Breast epithelium (tissue), 4 donors: Measurements from ENCODE around the gene THEMIS2. TPM values are rescaled to one million over a fixed set of nuclear protein-coding genes. Genes with fewer than 3 reads are reported as not detected.
"Not testable (repeated sequence)": the region's sequence is repeated elsewhere in the genome, so short reads cannot be mapped to it uniquely, and the experiment has no call there.

Experiments
- DNase-seq, 2 donors: peaks; one replicate each; pipeline ENCODE4 v3.0.0-alpha.2; 2019; ENCODE audit warnings: low spot score in 2 of 2
- H3K27ac ChIP-seq, 2 donors: fragments of 200-600 bp; sonication (generic) in 1 of 2; one replicate each; pipeline ENCODE4 v1.5.1; 2016 to 2019; ENCODE audit warnings: mild to moderate bottlenecking in 1 of 2
- H3K27me3 ChIP-seq, 2 donors: fragments of 200-600 bp; sonication (generic) in 1 of 2; one replicate each; pipeline versions ENCODE4 v1.5.1 to v1.6.0; 2017 to 2019; ENCODE audit warnings: control low read depth in 1 of 2, mild to moderate bottlenecking in 1 of 2
- H3K36me3 ChIP-seq: fragments of 200-600 bp; one replicate; pipeline ENCODE4 v1.5.1; 2019
- H3K4me1 ChIP-seq, 2 donors: fragments of 200-600 bp; sonication (generic); one replicate each; pipeline ENCODE4 v1.5.1; 2016 to 2019; ENCODE audit warnings: control low read depth in 1 of 2
- H3K4me3 ChIP-seq, 3 donors: fragments of 200-600 bp; sonication (generic); 1 replicate in 2 of 3; 2 replicates in 1 of 3; pipeline ENCODE4 v1.5.1; 2016 to 2019; ENCODE audit warnings: mild to moderate bottlenecking in 3 of 3, moderate library complexity in 2 of 3
- H3K9me3 ChIP-seq, 2 donors: fragments of 200-600 bp; sonication (generic) in 1 of 2; one replicate each; pipeline ENCODE4 v1.5.1; 2016 to 2019; ENCODE audit warnings: control low read depth in 1 of 2
- CTCF ChIP-seq, 3 donors: fragments of 450-650 bp; IDR thresholded peaks; one replicate each; pipeline ENCODE4 v1.5.1; 2016 to 2017; ENCODE audit warnings: antibody characterized with exemption in 3 of 3, mild to moderate bottlenecking in 3 of 3, moderate library complexity in 3 of 3
- POLR2A ChIP-seq: fragments of 450-650 bp; IDR thresholded peaks from one replicate; pipeline ENCODE4 v1.6.1; 2016; ENCODE audit warnings: antibody characterized with exemption, mild to moderate bottlenecking, moderate library complexity
- POLR2AphosphoS5 ChIP-seq, 3 donors: sonication (generic); formaldehyde crosslinking; IDR thresholded peaks; one replicate each; pipeline ENCODE4 v1.6.1; 2017; ENCODE audit warnings: antibody characterized with exemption in 3 of 3
- intact Hi-C: fragments of 100-400 bp; cut with DNase I; formaldehyde crosslinking; loops from one replicate; pipeline ENCODE4 v1.15.1; 2023; ENCODE audit warnings: low total_unique reads
- total RNA-seq, 3 donors: library from RNA; depleted of rRNA; stranded (reverse); fragments of >200 nt; gene quantifications; one replicate each; pipeline ENCODE4 v1.1.0, GENCODE V29; 2016

THEMIS2 gene
- total RNA-seq, 3 donors from 2014 or later = 22.0 to 52.0 (median 25.6) TPM

GRCh38 chr1:27864264-27864895 lies 8.0 kb upstream of the THEMIS2 start:
- Histone ChIP-seq H3K27ac (peak overlapping the region in 1 of 2 donors; percentile 52), H3K4me1 (no peaks in the 10 kb centered on the region), H3K4me3 (no peak overlapping the region), H3K36me3 (no peaks in the 10 kb centered on the region), H3K27me3 (no peaks in the 10 kb centered on the region), H3K9me3 (no peaks in the 10 kb centered on the region)
- no peak for DNase-seq
- intact Hi-C loops = no loop called here
- TF ChIP-seq POLR2A (no peak), CTCF (IDR thresholded peaks at IDR 0.05) (no peak), POLR2AphosphoS5 (IDR thresholded peaks at IDR 0.05) (no peak)

- no peaks in the 10 kb centered on the region for H3K36me3 ChIP-seq
- no peaks in the 10 kb centered on the region for H3K27me3 ChIP-seq
- no peak overlapping the region for H3K4me3 ChIP-seq
- no peak overlapping the region for H3K27ac ChIP-seq
- no peak for TF ChIP-seq POLR2AphosphoS5 (IDR thresholded peaks at IDR 0.05)
- no peaks in the 10 kb centered on the region for H3K9me3 ChIP-seq
- no peak for DNase-seq
- intact Hi-C loops = no loop called here
- H3K4me1 ChIP-seq = no peaks in the 10 kb centered on the region
These were observed 6.5 kb upstream of the THEMIS2 start for GRCh38 chr1:27865821-27866220.

GRCh38 chr1:27868556-27868931 lies 3.8 kb upstream of the THEMIS2 start:
- Histone ChIP-seq H3K9me3 (no peaks in the 10 kb centered on the region), H3K27ac (peak overlapping the region in 1 of 2 donors; percentile 10), H3K4me1 (no peaks in the 10 kb centered on the region), H3K4me3 (no peak overlapping the region), H3K36me3 (no peaks in the 10 kb centered on the region), H3K27me3 (no peaks in the 10 kb centered on the region)
- TF ChIP-seq CTCF (IDR thresholded peaks at IDR 0.05) (no peak), POLR2AphosphoS5 (IDR thresholded peaks at IDR 0.05) (no peak), POLR2A (no peak)
- intact Hi-C loops = no loop called here
- no peak for DNase-seq

GRCh38 chr1:27868932-27869718 lies 3.2 kb upstream of the THEMIS2 start:
- TF ChIP-seq POLR2A (no peak), CTCF (IDR thresholded peaks at IDR 0.05) (no peak), POLR2AphosphoS5 (IDR thresholded peaks at IDR 0.05) (no peak)
- H3K27ac ChIP-seq = peak overlapping the region in 1 of 2 donors; percentile 10
- intact Hi-C loops = no loop called here
- no peaks in the 10 kb centered on the region for H3K4me1 ChIP-seq
- no peaks in the 10 kb centered on the region for H3K9me3 ChIP-seq
- no peaks in the 10 kb centered on the region for H3K27me3 ChIP-seq
- H3K36me3 ChIP-seq = no peaks in the 10 kb centered on the region
- no peak overlapping the region for H3K4me3 ChIP-seq
- DNase-seq = peak in 1 of 2 donors; percentile 12

GRCh38 chr1:27869719-27870085 lies 2.6 kb upstream of the THEMIS2 start:
- no peaks in the 10 kb centered on the region for H3K36me3 ChIP-seq
- TF ChIP-seq POLR2A (no peak), POLR2AphosphoS5 (IDR thresholded peaks at IDR 0.05) (no peak), CTCF (IDR thresholded peaks at IDR 0.05) (no peak)
- H3K27me3 ChIP-seq = no peaks in the 10 kb centered on the region
- DNase-seq = no peak
- intact Hi-C loops = no loop called here
- no peak overlapping the region for H3K4me3 ChIP-seq
- H3K4me1 ChIP-seq = no peaks in the 10 kb centered on the region
- no peak overlapping the region for H3K27ac ChIP-seq
- H3K9me3 ChIP-seq = no peaks in the 10 kb centered on the region

GRCh38 chr1:27871076-27871475 lies 1.3 kb upstream of the THEMIS2 start:
- intact Hi-C loops, H3K27ac ChIP-seq: not testable (repeated sequence)

More at GRCh38 chr1:27871076-27871475, 1.3 kb upstream of the THEMIS2 start:
- not testable (repeated sequence) for DNase-seq, H3K9me3 ChIP-seq, H3K4me3 ChIP-seq, H3K4me1 ChIP-seq, H3K27me3 ChIP-seq, H3K36me3 ChIP-seq
